HG03520 (cell line): Measurements from ENCODE around the gene CDH23.

Source experiments
- ATAC-seq: cut with Tn5 transposase; IDR thresholded peaks from one replicate; pipeline ENCODE4 v1.9.1; 2021; ENCODE audit warnings: mild to moderate bottlenecking, moderate library complexity; ENCODE audit not compliant: unreplicated experiment

Gene CDH23

DNA sequence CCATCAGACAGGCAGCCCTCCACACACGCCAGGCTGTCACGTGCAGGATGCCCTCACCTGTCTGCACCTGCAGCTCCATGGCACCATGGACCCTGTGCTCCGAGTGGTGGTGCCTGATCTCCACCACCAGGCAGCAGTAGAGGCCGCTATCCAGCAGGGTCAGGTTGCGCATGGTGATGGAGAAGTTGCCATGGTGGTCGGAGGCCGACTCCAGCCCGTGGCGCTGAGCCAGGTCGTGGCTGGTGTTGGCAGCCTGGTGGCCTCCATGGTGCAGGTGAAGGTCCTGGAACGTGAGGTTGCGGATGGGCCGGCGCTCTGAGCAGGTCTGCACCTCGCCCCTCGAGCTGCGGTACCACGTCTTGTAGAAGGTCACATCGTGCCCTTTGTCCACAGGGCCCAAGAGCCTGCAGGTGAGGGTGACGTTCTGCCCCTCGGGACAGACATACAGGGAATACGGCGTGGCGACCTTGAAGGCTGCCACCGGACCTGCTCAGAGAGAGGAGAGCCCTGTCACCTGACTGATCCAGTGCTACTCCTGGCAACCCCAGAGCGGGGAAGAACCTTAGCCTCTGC, 364.9 kb downstream of the CDH23 start:
- no peak for ATAC-seq

DNA sequence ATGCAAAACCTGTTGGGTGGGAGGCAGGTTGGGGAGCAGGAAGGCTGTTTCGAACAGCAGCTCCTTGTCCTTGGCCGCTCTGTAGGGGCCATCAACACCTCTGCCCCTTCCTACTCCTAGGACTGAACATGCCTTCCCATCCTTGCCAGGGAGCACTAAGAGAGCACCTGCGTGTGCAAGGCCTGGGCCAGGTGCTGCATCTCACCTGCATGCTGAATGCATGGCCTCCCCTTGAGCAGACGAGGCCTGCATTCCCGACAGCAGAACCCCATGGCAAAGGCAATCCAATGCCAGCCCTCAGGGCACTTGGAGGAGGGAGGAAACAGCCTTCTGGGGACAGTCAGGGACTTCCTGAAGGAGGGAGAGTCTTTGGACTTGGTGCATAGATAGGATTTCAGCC, 365.6 kb downstream of the CDH23 start:
- no peak for ATAC-seq

DNA sequence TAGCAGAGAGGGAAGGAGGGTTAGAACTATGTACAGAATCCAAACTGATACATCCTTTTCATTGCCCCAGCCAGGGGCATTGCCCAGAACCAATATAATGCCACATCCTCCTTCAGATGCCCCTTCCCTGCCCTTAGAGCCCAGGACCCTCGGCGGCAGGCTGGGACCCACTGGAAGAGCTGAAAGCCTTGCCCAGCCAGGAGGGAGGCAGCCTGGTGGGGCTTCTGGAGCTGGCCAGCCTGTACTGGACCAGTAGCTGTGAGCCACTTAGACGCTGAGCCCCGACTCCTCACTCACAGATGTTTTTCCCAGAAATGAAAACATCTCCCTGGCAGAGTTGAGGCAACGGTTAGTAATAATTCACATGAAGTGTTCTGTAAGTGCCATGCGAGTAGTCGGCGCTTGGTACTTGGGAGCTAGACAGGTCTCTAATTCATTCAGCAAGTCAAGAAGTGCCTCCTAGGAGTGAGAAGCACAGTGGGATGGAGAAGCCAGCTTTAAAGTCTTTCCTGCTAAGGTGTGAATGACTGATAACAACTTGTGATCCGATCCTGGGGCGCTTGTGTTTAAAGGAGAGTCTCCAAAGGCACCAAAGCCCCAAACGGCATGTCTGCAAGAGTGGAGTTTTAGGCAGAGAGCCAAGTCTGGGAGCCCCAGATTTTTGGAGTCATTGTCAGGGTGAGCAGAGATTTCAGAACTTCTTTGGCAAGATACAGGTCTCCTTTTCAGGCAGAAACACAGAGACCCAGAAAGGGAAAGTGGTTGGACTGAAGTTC, 366.8 kb downstream of the CDH23 start:
- no peak for ATAC-seq

DNA sequence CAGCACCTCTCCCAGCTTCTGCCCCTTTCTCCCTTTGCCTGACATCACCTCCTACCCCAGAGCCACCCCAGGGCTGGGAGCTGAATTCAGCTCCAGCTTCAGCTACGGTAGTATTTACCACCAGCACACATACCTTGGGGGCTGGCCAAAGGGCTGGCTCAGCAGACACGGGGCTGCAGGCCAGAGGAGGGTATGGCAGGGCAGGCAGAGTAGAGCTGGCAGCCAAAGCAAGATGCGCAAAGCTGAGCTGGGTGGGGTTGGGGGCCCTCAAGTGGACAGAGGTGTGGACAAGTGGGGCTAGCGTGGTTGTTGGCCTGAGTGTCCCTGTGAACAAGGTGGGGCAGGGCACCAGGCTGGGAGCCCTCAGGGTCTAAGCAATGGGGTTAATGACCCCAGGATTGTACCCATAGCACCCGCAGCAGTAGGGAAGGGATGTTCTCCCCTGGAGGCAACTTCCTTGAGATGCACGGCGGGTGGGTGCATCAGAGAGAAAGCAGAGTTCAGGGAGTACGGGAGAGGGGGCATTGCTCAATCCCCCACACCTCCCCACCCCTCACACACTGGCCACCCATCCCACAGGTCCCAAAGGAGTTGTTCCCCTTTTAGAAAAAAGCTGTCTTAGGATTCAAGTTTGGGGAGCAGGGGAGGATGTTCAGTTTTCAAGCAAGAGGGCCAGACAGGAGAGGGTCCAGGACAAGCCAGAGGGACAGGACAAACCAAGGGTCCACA, 368.6 kb downstream of the CDH23 start:
- no peak for ATAC-seq

DNA sequence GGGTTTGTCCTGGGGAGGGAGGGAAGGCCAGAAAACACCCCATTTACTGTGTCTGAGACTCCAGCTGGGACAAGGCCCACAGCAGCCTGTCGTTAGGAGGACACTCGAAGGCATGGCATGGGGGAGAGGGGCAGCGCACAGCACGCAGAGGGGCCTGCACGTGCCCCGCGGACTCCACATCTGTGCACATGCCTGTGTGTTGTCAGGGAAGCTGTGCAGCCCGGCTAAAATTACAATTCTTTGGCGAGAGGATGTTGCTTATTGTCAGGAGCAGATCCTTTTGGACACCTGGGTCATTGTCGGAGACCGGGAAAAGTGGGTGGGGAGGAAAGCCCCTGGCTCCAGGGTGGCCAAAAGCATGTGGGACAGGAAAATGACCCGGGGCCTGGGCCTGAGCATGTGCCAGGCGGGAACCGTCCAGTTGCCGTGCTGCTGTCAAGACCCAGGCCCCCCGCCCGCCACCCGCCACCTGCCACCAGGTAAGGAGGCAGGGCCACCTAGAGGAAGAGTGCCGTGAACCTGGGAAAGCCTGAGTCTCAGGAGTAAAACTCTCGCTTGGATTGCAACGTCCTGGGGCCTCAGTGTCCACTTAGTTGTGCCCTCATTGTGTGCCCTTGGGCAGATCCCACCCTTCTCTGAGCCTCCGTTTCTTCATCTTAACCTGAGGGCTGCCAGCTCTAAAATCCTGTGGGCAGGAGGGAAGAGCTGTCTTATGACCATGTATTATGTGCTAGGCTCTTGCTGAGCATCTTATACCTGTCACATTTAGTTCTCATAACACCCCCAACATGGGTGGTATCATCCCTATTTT, 369.4 kb downstream of the CDH23 start:
- ATAC-seq = no peak

DNA sequence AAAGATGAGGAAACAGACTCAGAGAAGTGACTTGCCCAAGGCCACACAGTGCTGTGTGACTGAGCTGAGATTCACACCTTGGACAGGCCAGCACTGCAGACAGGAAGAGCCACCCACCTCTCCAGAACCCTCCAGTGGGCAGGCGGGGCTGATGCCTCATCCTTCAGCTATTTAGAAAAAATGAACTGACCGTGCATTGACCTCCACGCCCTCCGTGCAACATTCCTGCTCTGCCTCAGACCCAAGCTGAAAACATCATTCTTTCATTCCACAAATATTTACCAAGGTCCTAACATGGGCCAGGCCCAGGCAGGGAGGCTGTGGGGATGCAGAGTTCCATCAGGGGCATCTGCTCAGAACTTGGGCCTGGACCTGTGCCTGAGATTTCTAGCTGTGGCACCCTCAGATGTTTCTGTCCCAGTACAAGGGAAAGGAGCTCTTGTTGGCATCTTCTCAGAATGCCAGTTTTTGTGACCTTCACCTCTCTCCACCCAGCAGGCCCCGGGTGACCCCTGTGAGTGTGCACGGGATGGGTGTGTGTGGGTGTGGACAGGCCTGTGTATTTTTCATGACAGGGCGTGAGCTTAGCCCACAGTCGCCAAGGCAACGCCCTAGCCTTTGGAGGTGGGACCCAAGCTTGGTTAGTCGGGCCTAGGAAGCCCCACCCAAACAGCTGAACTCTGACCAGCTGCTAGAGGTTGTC, 370.1 kb downstream of the CDH23 start:
- ATAC-seq = no peak

DNA sequence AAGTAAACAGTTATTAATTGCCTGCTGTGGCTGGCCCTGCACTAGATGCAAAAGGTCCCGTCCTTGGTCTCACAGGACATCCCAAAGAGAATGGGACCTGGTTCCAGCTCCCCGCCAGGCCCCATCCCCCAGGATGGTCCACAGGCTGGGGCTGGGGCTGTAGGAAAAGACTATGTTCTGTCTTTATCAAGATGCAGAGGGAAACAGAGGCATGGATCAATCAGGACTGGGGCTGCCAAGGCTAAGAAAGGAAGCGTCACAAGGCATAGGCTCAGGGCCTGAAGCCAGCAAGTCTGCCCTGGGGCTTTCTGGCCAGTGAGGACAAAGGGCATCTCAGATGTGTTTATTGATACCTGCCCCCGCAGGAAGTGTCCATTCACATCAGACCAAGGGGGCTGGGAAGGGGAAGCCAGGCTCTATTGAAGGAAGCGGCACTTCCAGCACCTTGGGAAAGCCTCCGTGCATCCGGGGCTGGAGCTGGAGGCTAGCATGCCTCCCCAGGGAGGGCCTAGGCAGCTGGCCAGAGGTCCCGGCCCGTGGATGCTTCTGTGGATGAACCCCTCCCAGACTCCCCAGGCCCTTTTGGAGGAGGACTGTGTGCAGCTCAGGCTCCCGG, 370.8 kb downstream of the CDH23 start:
- no peak for ATAC-seq

DNA sequence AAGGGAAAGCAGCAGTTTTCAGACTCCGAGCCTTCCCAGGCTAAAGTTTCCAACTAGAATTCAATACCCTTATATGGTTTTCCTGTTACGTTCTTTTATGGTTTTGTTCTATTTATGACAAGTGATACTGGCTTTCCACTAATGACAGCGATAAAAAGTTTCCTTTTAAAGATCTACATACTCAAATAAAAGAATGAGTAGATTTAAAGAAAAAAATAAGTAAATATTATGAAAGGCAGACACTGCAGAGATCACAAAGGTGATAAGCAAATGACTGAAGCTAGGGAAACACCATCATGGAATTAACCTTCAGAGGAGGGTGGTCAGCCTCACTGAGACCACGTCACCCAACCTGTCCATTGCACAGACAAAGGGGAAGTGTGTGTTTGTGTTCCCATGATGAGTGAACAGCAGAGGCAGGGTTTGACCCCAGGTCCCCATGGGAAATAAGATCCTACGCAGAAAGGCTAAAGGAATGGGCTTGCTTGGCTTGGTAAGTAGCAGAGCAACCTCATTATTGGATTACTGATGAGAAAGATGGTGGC, 372.6 kb downstream of the CDH23 start:
- no peak for ATAC-seq

DNA sequence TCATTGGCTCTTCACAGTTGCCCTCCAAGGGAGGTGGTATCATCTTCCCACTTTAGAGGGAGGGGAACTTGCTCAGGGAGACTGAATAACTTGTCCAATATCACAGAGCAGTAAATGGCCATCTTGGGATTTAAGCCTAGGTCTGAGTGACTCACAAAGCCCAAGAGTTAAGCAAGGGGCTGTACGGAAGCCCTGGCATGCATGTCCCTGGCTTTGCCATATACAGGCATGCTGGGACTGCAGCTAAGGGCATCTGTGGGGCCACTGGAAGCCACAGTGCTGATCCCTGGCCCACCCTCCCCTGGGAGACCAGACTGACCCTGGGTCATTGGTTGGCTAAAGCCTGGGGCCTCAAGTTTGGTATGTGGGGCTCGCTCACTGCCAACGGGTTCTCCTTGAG, 373.5 kb downstream of the CDH23 start:
- no peak for ATAC-seq

DNA sequence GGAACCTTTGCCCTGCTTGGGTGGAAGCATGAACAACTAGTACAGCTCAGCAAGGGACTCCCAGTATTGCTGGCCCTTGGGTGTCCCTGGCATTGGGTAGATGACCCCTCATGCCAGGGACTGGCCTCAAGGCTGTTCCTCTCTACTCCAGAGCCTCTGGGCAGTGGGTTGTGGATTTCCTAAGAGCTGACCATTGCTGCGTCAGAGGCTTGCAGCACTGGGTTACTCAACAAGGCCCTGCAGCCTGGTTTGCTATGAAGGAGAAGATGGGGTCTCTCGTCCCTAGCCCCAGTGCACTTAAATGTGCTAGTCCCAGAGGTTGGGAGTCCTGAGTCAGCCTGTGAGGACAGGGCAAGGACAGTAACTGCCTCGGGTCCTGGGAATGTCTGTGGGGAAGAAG, 374.1 kb downstream of the CDH23 start:
- no peak for ATAC-seq

DNA sequence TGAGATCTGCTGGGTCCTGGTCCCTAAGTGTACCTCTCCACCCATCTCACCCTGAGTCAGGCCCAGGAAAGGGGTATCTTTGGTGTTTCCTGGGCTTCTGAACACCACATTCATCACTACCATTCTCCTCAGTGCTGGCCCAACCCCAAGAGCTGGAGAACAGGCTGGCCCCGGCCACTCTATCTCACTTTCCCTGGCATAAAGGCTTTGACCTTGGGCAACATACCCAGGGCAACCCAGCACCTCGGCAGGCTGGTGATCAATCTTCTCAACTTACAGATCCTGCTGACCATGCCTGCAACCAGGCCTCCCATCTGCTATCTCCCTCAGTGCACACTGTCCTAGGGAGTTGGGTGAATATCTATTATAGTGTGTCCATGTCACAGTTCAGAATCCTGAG, 374.5 kb downstream of the CDH23 start:
- no peak for ATAC-seq

DNA sequence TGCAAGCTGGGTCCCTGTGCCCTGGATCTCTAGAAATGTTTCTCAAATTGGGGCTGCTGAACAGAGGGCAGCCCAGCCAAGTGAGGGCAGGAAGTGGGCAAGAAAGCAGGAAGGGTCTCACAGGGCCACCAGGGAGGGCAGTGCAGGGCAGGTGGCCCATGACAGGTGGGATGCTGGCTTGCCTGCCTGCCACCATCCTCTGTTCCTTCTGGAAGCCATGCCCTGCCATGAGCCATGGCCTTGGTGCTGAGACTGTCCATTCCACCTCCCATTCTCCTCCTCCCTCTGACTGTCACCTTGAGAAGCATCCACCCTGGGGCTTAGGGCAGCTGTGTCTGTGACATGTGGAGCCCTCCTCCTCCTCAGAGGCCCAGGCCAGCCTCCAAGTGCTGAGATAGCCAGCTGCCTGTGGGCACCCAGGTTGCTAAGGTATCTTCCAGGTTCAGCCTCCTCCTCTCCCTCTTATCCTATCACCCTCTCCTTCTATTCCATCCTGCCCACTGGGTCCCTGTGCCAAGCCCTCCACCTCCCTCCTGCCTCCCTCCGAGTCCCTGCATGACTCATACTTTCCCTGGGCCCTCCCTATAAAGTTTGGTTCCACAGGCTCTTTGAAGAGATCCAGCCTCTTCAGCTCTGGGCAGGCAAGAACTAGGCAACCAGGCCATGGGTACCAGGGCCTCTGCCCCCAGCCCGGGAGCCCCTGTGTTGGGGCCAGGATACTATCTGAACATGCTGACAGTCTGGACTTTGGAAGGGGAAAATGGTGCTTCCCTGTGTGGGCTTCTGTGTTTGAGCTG, 375.3 kb downstream of the CDH23 start:
- ATAC-seq = no peak

DNA sequence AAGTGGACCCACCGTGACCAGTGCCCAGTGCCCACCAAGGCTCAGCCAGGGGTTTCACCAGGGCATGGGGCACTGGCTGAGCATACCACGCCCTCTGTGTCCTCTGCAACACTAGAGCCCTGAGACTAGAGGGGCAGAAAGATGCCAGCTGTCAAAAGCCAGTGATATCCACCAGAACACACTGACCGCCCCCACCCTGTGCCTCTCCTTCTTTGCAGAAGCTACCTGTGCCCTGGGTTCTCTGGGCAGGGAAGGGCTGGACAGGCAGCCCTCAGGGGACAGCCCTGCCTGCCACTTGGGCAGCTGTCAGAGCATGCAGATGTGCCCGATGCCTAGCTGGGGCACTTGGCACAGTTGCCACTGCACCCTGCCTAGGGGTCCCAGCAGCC, 376.1 kb downstream of the CDH23 start:
- ATAC-seq = no peak

DNA sequence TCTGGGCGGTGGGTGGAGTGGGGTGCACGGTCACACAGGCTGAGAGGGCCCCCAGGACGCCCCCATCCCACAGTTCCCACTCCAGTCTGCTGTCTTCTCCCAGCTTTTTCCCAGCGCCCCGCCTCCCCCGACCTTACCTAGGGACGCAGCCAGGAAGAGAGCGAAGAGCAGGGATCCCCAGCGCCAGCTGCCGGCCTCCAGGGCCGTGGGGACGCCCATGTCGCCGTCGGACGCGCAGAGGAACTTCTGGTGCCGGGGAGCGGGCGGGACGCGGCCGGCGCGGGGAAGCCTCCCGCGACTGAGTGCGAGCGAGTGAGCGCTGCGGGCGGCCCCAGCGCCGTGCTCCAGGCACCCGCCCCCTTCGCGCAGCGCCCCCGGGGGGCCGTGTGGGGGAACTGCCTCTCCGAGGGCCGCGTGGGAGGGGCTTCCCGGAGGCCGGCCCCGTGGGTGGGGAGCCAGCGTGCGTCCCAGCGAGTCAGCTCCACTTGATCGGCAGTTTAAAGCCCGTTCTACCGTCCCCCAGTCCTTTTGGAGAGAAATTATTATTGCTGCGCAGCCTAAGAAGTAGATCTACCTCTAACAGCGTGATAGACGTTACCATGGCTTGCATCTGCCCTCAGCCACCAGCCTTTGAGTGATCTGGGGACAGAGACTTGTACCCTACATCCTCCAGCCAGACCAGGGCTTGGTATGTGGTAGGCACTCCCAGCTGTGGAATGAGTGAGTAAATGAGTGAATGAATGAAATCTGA, 376.7 kb downstream of the CDH23 start, which contains the start of gene VSIR:
VSIR (minus strand) TSS at position 300 of the 751 bp plus-strand sequence; CDS start at position 219, 81 bp downstream.
- no peak for ATAC-seq

DNA sequence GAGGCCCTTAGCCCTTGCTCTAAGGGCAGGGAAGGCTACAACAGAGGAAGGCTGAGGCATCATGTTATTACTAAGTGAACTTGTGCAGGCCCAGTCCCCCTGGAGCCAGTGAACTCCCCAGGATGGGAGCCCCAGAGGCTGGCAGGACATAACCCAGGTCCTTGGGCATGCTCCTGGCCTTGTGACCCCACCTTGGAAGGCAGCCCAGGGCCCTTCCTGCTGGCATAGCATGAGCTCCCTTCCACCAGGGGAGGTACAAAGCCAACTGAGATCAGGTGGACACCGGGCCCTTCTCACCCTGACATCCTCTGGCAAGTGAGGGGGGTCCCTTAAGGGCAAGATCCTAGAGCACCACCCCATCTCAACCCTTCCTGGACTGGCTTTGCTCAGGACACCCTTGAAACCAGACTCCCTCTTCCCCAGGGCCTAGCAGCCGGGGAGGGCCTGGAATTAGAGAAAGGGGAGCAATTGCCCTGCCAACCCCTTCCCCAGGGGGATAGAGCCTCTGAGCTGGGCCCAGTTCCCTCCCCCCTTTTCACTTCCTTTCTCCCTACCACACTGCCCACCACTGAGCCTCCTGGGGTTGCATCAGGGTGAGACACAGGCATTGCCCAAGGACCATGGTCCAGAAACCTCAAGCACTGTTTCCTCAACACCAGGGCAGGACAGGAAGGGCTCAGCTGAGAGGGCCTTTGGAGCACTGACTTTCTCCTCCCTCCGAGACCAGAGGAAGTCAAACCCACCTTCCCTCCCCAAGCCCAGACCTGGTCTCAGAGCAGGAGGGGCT, 378.4 kb downstream of the CDH23 start:
- no peak for ATAC-seq

DNA sequence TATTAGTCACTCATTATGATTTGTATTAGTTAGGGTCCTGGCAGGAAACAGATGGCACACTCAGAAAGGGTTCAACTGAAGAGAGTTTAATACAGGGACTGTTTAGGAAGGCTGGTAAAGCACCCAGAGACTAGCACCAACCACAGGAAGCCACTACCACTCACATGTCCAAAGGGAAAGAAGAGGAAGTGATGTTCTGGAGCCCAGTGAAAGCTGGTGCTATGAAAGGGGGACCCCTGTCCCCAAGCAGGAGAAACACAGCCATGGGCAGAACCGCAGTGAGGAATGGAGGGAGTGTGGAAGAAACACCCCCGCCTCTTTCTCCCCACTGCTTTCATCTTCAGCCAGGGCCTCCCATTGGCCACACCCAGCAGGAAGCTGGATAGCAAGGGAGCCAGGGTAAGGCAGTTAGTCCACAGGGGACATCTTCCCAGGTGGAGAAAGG, 379.8 kb downstream of the CDH23 start:
- ATAC-seq = no peak

DNA sequence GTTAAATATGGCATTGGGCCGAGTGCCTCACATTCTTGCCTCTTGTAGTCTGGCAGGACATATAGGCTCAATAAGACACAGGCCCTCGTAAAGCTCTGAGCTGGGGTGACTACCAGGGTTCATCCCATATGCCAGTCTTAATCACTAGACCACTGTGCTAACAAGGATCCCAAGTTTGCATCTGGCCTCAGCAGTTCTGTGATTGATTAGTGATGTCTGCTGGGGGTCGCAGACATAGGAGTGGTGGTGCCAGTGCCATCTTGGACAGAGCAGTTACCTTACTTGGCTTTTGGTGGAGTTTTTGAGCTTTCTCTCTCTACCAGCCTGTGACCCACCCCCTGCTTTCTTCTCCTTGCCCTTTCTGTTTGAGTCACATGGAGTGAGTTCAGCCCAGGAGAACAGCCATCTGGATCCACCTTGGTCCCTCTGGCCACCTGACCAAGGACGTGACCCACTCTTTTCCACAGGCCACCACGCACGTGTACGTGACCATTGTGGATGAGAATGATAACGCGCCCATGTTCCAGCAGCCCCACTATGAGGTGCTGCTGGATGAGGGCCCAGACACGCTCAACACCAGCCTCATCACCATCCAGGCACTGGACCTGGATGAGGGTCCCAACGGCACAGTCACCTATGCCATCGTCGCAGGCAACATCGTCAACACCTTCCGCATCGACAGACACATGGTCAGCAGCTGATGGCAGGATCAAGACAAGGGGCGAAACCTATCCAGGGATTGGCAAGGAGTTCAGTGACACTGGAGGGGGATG, 380.7 kb downstream of the CDH23 start:
- no peak for ATAC-seq
